Vagina (tissue), 2 donors: ENCODE measurements around the gene GCNT3.

Experiments
- CTCF ChIP-seq, 3 experiments: fragments of 450-650 bp in 2 of 3; fragments of 200-600 bp in 1 of 3; sonication (generic) in 1 of 3; IDR thresholded peaks; one replicate each; pipeline ENCODE4 v1.5.1; 2017 to 2019; ENCODE audit warnings: antibody characterized with exemption in 3 of 3, mild to moderate bottlenecking in 2 of 3, moderate library complexity in 2 of 3
- POLR2A ChIP-seq, 2 donors: fragments of 450-650 bp; IDR thresholded peaks; one replicate each; pipeline ENCODE4 v1.6.1; 2017; ENCODE audit warnings: antibody characterized with exemption in 2 of 2, mild to moderate bottlenecking in 2 of 2, moderate library complexity in 2 of 2

- TF ChIP-seq CTCF (IDR thresholded peaks at IDR 0.05) = no peak
- TF ChIP-seq POLR2A (IDR thresholded peaks at IDR 0.05) = no peak
Observed at GRCh38 chr15:59622289-59622688, 10.7 kb downstream of the GCNT3 start.
